Measurements from ENCODE around the gene AHCTF1. TPM values are rescaled to one million over a fixed set of nuclear protein-coding genes. Genes with fewer than 3 reads are reported as not detected.

Gene AHCTF1
- total and polyA plus RNA-seq, 2 experiments from 2014 or later = 21.7 to 49.8 TPM

DNA sequence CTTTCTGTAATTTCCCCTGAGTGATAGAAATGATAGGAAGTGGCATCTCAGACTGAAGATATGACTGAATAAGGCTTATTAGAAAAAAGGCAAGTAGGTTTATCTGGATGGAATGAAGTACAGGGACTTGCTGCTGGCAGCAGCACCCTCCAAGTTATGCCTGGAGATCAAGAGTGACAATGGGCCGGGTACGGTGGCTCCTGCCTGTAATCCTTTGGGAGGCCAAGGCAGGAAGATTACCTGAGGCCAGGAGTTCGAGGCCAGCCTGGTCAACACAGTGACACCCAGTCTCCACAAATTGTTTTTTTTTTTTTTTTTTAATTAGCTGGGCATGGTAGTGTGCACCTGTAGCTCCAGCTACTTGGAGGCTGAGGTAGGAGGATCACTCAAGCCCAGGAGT is 119.8 kb downstream of the AHCTF1 start (continued):
- TF ChIP-seq ZNF462 (CRISPR knock-in tag; IDR thresholded peaks at IDR 0.05) = no peak

GRCh38 chr1:246809473-246809872 is 122.3 kb downstream of the AHCTF1 start:
- H2AFZ ChIP-seq = no peak overlapping the region
- H3K9me3 Mint-ChIP-seq = peaks cover 8% of the 10 kb centered on the region; the same call in 1 of the 3 replicates
- H3K4me2 ChIP-seq = no peak overlapping the region
- no peak overlapping the region for H3K27ac Mint-ChIP-seq
- ATAC-seq = peak; percentile 36; the same call in 2 of the 3 replicates
- H3K4me1 ChIP-seq (ENCODE audit: insufficient read depth) = peaks cover 11% of the 10 kb centered on the region; the same call in 1 of the 2 replicates
- H3K27ac ChIP-seq (ENCODE audit: low read depth) = no peak overlapping the region
- no peak overlapping the region for H3K4me3 Mint-ChIP-seq
- H4K20me1 ChIP-seq (replicated peaks; ENCODE audit: insufficient read depth) = no peaks in the 10 kb centered on the region
- H3K36me3 ChIP-seq (ENCODE audit: insufficient read depth) = no peaks in the 10 kb centered on the region
- no peak overlapping the region for H3K4me3 ChIP-seq
- no peaks in the 10 kb centered on the region for H3K79me2 ChIP-seq (replicated peaks; ENCODE audit: insufficient read depth)
- peaks cover 8% of the 10 kb centered on the region; the same call in 2 of the 3 replicates for H3K36me3 Mint-ChIP-seq (ENCODE audit: low read depth)
- TF ChIP-seq CTCF (conservative IDR thresholded peaks at IDR 0.05; ENCODE audit: low read depth in 2 of 2) = peak in 1 of 2 experiments; percentile 34; a peak in 3 of 4 replicates
- TF ChIP-seq ZNF462 (CRISPR knock-in tag; IDR thresholded peaks at IDR 0.05) = no peak
- no peaks in the 10 kb centered on the region for H3K9me2 ChIP-seq (ENCODE audit: insufficient read depth)
- peaks cover 14% of the 10 kb centered on the region for H3K27me3 Mint-ChIP-seq (ENCODE audit: insufficient read depth, low read depth, poor library complexity)
- no peaks in the 10 kb centered on the region for H3F3A ChIP-seq (replicated peaks; ENCODE audit: low read depth)
- no peaks in the 10 kb centered on the region for H3K27me3 ChIP-seq (ENCODE audit: insufficient read depth)
- no peak for DNase-seq (ENCODE audit: low spot score)
- peaks cover 22% of the 10 kb centered on the region for H3K4me1 Mint-ChIP-seq

Measured in GM23338 (cell line).